A549 (cell line): ENCODE measurements around the gene TAAR8. TPM values are rescaled to one million over a fixed set of nuclear protein-coding genes. Genes with fewer than 3 reads are reported as not detected.

Experiments
- ATAC-seq, 2 experiments: fragments of 200-7000 bp in 1 of 2; fragments of >200 bp in 1 of 2; cut with Nextera tagmentation in 1 of 2; cut with Tn5 transposase in 1 of 2; 3 replicates each; pipeline versions ENCODE4 v1.8.0 to v1.9.1; 2018 to 2020; ENCODE audit warnings: mild to moderate bottlenecking in 1 of 2, moderate library complexity in 1 of 2
- CTCF ChIA-PET: fragments of 300-600 bp; sonication (Branson Sonifier 250); formaldehyde crosslinking; extraction: SDS; loops from one replicate; lab custom pipeline; 2021; ENCODE audit warnings: antibody characterized with exemption, inconsistent platforms; lab: Yijun Ruan, JAX
- POLR2A ChIA-PET: fragments of 350-600 bp; formaldehyde crosslinking; extraction: SDS; loops from one replicate; lab custom pipeline; 2021; ENCODE audit warnings: antibody characterized with exemption, inconsistent platforms; lab: Yijun Ruan, JAX
- DNase-seq, 2 experiments: peaks; one replicate each; pipeline versions ENCODE4 v3.0.0 to v3.0.0-alpha.2; 2011 to 2016; ENCODE audit warnings: low read depth in 1 of 2, low spot score in 1 of 2
- FAIRE-seq: peaks from 2 replicates; lab custom pipeline; 2011; peaks lifted over from hg19 to GRCh38; lab: Jason Lieb, UNC
- H3K27ac ChIP-seq, 2 experiments: fragments of >200 bp; sonication (Bioruptor Twin); formaldehyde crosslinking; 3 replicates each; pipeline ENCODE4 v1.5.1; 2016 to 2017
- H3K4me1 ChIP-seq: fragments of >200 bp; sonication (Bioruptor Twin); formaldehyde crosslinking; 3 replicates; pipeline ENCODE4 v1.6.1; 2016
- H3K4me2 ChIP-seq: fragments of >200 bp; sonication (Bioruptor Twin); formaldehyde crosslinking; 3 replicates; pipeline ENCODE4 v1.6.1; 2016
- H3K4me3 ChIP-seq: fragments of >200 bp; sonication (Bioruptor Twin); formaldehyde crosslinking; 3 replicates; pipeline ENCODE4 v1.5.1; 2016
- H3K9me3 ChIP-seq: fragments of >200 bp; sonication (Bioruptor Twin); formaldehyde crosslinking; 3 replicates; pipeline ENCODE4 v1.6.1; 2016
- BHLHE40 ChIP-seq: IDR thresholded peaks from 2 replicates; pipeline ENCODE4 v1.6.1; 2012; ENCODE audit warnings: low read depth, low read length, inconsistent platforms
- CBX8 ChIP-seq: fragments of 200-600 bp; sonication (generic); IDR thresholded peaks from 2 replicates; pipeline ENCODE4 v1.6.1; 2016
- EHF ChIP-seq: fragments of 250-450 bp; sonication (Bioruptor Pico); IDR thresholded peaks from 2 replicates; pipeline ENCODE4 v1.5.0; 2020; ENCODE audit warnings: mild to moderate bottlenecking
- ELK1 ChIP-seq: fragments of 150-350 bp; IDR thresholded peaks from 2 replicates; pipeline ENCODE4 v1.6.1; 2014; ENCODE audit warnings: low read depth, mild to moderate bottlenecking, low read length
- EP300 ChIP-seq, 2 experiments: fragments of >200 bp; sonication (Bioruptor Twin); formaldehyde crosslinking; IDR thresholded peaks; 2 replicates in 1 of 2; 3 replicates in 1 of 2; pipeline ENCODE4 v1.6.1; 2016 to 2017
- ESRRA ChIP-seq: fragments of 150-350 bp; IDR thresholded peaks from 2 replicates; pipeline ENCODE4 v1.6.1; 2014; ENCODE audit warnings: mild to moderate bottlenecking, low read length, borderline replicate concordance
- FOSL2 ChIP-seq, 2 experiments: fragments of 450-650 bp in 1 of 2; fragments of >200 bp in 1 of 2; sonication (Bioruptor Twin) in 1 of 2; formaldehyde crosslinking; IDR thresholded peaks; 2 replicates each; pipeline versions ENCODE4 v1.5.0 to v1.6.1; 2016 to 2020; ENCODE audit warnings: mild to moderate bottlenecking in 1 of 2, moderate library complexity in 1 of 2
- FOXS1 ChIP-seq: fragments of 250-450 bp; sonication (Bioruptor Pico); IDR thresholded peaks from 2 replicates; pipeline ENCODE4 v1.5.0; 2020; ENCODE audit warnings: mild to moderate bottlenecking, moderate library complexity
- HDAC2 ChIP-seq: fragments of 200-600 bp; sonication (generic); IDR thresholded peaks from 2 replicates; pipeline ENCODE4 v1.6.1; 2016
- HMGXB4 ChIP-seq: fragments of 250-450 bp; sonication (Bioruptor Pico); IDR thresholded peaks from 2 replicates; pipeline ENCODE4 v1.5.0; 2021; ENCODE audit warnings: mild to moderate bottlenecking, moderate library complexity, borderline replicate concordance
- HOXA7 ChIP-seq: fragments of 250-450 bp; sonication (Bioruptor Pico); IDR thresholded peaks from 2 replicates; pipeline ENCODE4 v1.5.0; 2020; ENCODE audit warnings: mild to moderate bottlenecking, moderate library complexity
- JUN ChIP-seq, 2 experiments: fragments of >200 bp; sonication (Bioruptor Twin); formaldehyde crosslinking; IDR thresholded peaks; 2 replicates in 1 of 2; 3 replicates in 1 of 2; pipeline ENCODE4 v1.6.1; 2016 to 2017
- KDM1A ChIP-seq: fragments of 200-600 bp; sonication (generic); IDR thresholded peaks from 2 replicates; pipeline ENCODE4 v1.6.1; 2016; ENCODE audit warnings: low read depth, mild to moderate bottlenecking
- KDM5A ChIP-seq: fragments of 200-600 bp; sonication (generic); IDR thresholded peaks from 2 replicates; pipeline ENCODE4 v1.6.1; 2016; ENCODE audit warnings: antibody characterized with exemption, mild to moderate bottlenecking
- MAZ ChIP-seq: fragments of 150-350 bp; IDR thresholded peaks from 2 replicates; pipeline ENCODE4 v1.6.1; 2014; ENCODE audit warnings: antibody characterized with exemption, low read depth, low read length, borderline replicate concordance
- NFE2L2 ChIP-seq: fragments of 150-350 bp; conservative IDR thresholded peaks from 2 replicates; pipeline ENCODE4 v1.6.1; 2014; ENCODE audit warnings: low read length
- PBX3 ChIP-seq: IDR thresholded peaks from 2 replicates; pipeline ENCODE4 v1.6.1; 2012
- RAD21 ChIP-seq, 2 experiments: fragments of >200 bp in 1 of 2; sonication (Bioruptor Twin) in 1 of 2; formaldehyde crosslinking in 1 of 2; IDR thresholded peaks in 1 of 2; conservative IDR thresholded peaks in 1 of 2; 2 replicates in 1 of 2; 3 replicates in 1 of 2; pipeline ENCODE4 v1.6.1; 2012 to 2018; ENCODE audit warnings: inconsistent platforms in 1 of 2
- RFX5 ChIP-seq: fragments of 450-650 bp; IDR thresholded peaks from 2 replicates; pipeline ENCODE4 v1.7.1; 2014; ENCODE audit warnings: antibody characterized with exemption, mild to moderate bottlenecking, moderate library complexity
- ZC3H11A ChIP-seq: fragments of 450-650 bp; IDR thresholded peaks from 2 replicates; pipeline ENCODE4 v1.6.1; 2014; ENCODE audit warnings: antibody characterized with exemption, mild to moderate bottlenecking
- ZFP36 ChIP-seq: fragments of 450-650 bp; IDR thresholded peaks from 2 replicates; pipeline ENCODE4 v1.6.1; 2014; ENCODE audit warnings: borderline replicate concordance; ENCODE audit not compliant: partially characterized antibody
- ZNF302 ChIP-seq: fragments of 250-450 bp; sonication (Bioruptor Pico); IDR thresholded peaks from 2 replicates; pipeline ENCODE4 v1.9.0; 2021; ENCODE audit warnings: inconsistent platforms, mild to moderate bottlenecking, moderate library complexity
- WGBS: methylation state at CpG from one replicate; pipeline ENCODE4 v1.1.6; 2017; ENCODE audit errors: missing lambda C conversion rate; 5-methylcytosine and 5-hydroxymethylcytosine counted together
- polyA plus RNA-seq, 4 experiments: library from polyadenylated mRNA; depleted of rRNA in 3 of 4; stranded (reverse); fragments of >200 nt; fragmentation: RNase III in 1 of 4; extraction: RNeasy Plus Mini Kit Qiagen cat#74134 plus additional on column Dnase treatment in 1 of 4; gene quantifications; 2 replicates in 3 of 4; 3 replicates in 1 of 4; pipeline ENCODE4 v1.2.3, GENCODE V29; 2011 to 2017

TAAR8 gene
- polyA plus RNA-seq, 2 of the 4 experiments (the other 2 are of a cell fraction), result not detected

GRCh38 chr6:132526461-132526860 is 26.0 kb upstream of the TAAR8 start:
- ChIA-PET POLR2A (no interaction called here), CTCF (no interaction called here)
- H3K9me3 ChIP-seq, result no peaks in the 10 kb centered on the region
- ATAC-seq (no peak), DNase-seq (no peak), FAIRE-seq (no peak)
- H3K4me3 ChIP-seq, result no peak overlapping the region
- H3K4me2 ChIP-seq, result no peak overlapping the region
- WGBS, result 11% methylated on average over 2 of the region's 2 CpGs
- H3K27ac ChIP-seq, result no peak overlapping the region
- TF ChIP-seq EHF (no peak), EP300 (IDR thresholded peaks at IDR 0.05) (no peak), RAD21 (conservative IDR thresholded peaks at IDR 0.05 in 1 of 2, IDR thresholded peaks at IDR 0.05 in 1 of 2) (no peak), BHLHE40 (no peak), NFE2L2 (no peak), ESRRA (no peak), ZFP36 (no peak), FOXS1 (CRISPR knock-in tag) (no peak), ZC3H11A (no peak), RFX5 (no peak), MAZ (no peak), KDM5A (no peak), ZNF302 (CRISPR knock-in tag) (no peak), JUN (IDR thresholded peaks at IDR 0.05) (no peak), KDM1A (no peak), HDAC2 (no peak), HOXA7 (CRISPR knock-in tag) (no peak), CBX8 (no peak), ELK1 (no peak), HMGXB4 (CRISPR knock-in tag) (no peak)
- H3K4me1 ChIP-seq, result peaks cover 8% of the 10 kb centered on the region

- H3K27ac ChIP-seq, result no peak overlapping the region
- WGBS, result 21% methylated on average over 6 of the region's 6 CpGs
- TF ChIP-seq FOSL2 (IDR thresholded peaks at IDR 0.05) (0 out of 2 replicates have a peak, but pooled peaks have one; percentile 23), FOSL2 (CRISPR knock-in tag; IDR thresholded peaks at IDR 0.05) (peak; percentile 63; the same call in 1 of the 2 replicates), PBX3 (no peak)
- POLR2A ChIA-PET, result no interaction called here
- no peak overlapping the region for H3K4me3 ChIP-seq
- CTCF ChIA-PET, result no interaction called here
- H3K4me2 ChIP-seq, result 0 out of 3 replicates have a peak overlapping the region, but pooled peaks have one; percentile 22
- H3K9me3 ChIP-seq, result no peaks in the 10 kb centered on the region
- DNase-seq (peak in 1 of 2 experiments; percentile 34), FAIRE-seq (no peak), ATAC-seq (no peak; a peak in 1 of 6 replicates)
- H3K4me1 ChIP-seq, result peaks cover 8% of the 10 kb centered on the region
Observed at GRCh38 chr6:132527791-132528190, 24.7 kb upstream of the TAAR8 start.
